Mesendoderm (in vitro differentiated cells): ENCODE data around the gene TMA7.
"Not testable (repeated sequence)": the region's sequence is repeated elsewhere in the genome, so short reads cannot be mapped to it uniquely, and the experiment has no call there.

Experiments used
- DNase-seq: peaks from one replicate; pipeline ENCODE4 v3.0.0; 2013
- H2AK5ac ChIP-seq: 2 replicates; pipeline ENCODE4 v1.6.1; 2013; ENCODE audit warnings: low read length, inconsistent platforms
- H2BK120ac ChIP-seq: 2 replicates; pipeline ENCODE4 v1.6.1; 2013; ENCODE audit warnings: low read depth, mild to moderate bottlenecking, low read length, moderate library complexity, mixed read lengths
- H2BK15ac ChIP-seq: replicated peaks from 2 replicates; pipeline ENCODE4 v1.6.1; 2013; ENCODE audit warnings: low read depth, mild to moderate bottlenecking, moderate library complexity
- H2BK5ac ChIP-seq: 2 replicates; pipeline ENCODE4 v1.6.1; 2013; ENCODE audit warnings: low read length, inconsistent platforms
- H3K18ac ChIP-seq: 2 replicates; pipeline ENCODE4 v1.6.1; 2013; ENCODE audit warnings: mild to moderate bottlenecking, low read length, mixed read lengths
- H3K23ac ChIP-seq: one replicate; pipeline ENCODE4 v1.6.1; 2013; ENCODE audit warnings: low read length
- H3K27ac ChIP-seq: 2 replicates; pipeline ENCODE4 v1.5.1; 2013; ENCODE audit warnings: low read depth, mild to moderate bottlenecking, inconsistent platforms, low read length, moderate library complexity
- H3K27me3 ChIP-seq: 2 replicates; pipeline ENCODE4 v1.6.1; 2013; ENCODE audit warnings: low read length, control low read depth, mild to moderate bottlenecking, inconsistent platforms; ENCODE audit not compliant: insufficient read depth, poor library complexity
- H3K36me3 ChIP-seq: 2 replicates; pipeline ENCODE4 v1.6.1; 2013; ENCODE audit warnings: low read length, inconsistent platforms; ENCODE audit not compliant: control insufficient read depth, insufficient read depth
- H3K4ac ChIP-seq: one replicate; pipeline ENCODE4 v1.6.1; 2013; ENCODE audit warnings: low read depth, mild to moderate bottlenecking, low read length, moderate library complexity
- H3K4me1 ChIP-seq: 2 replicates; pipeline ENCODE4 v1.6.1; 2013; ENCODE audit warnings: low read depth, low read length, inconsistent platforms; ENCODE audit not compliant: control insufficient read depth
- H3K4me2 ChIP-seq: 2 replicates; pipeline ENCODE4 v1.6.1; 2013; ENCODE audit warnings: low read length
- H3K4me3 ChIP-seq: 2 replicates; pipeline ENCODE4 v1.5.1; 2013; ENCODE audit warnings: mild to moderate bottlenecking, low read length
- H3K56ac ChIP-seq: one replicate; pipeline ENCODE4 v1.6.1; 2013; ENCODE audit warnings: low read length
- H3K79me1 ChIP-seq: 2 replicates; pipeline ENCODE4 v1.6.1; 2013; ENCODE audit warnings: low read length, inconsistent platforms
- H3K79me2 ChIP-seq: 2 replicates; pipeline ENCODE4 v1.6.1; 2013; ENCODE audit warnings: mild to moderate bottlenecking, low read length; ENCODE audit not compliant: control insufficient read depth, insufficient read depth
- H3K9ac ChIP-seq: 2 replicates; pipeline ENCODE4 v1.6.1; 2013; ENCODE audit warnings: low read length, inconsistent platforms
- H4K5ac ChIP-seq: one replicate; pipeline ENCODE4 v1.6.1; 2013; ENCODE audit warnings: low read length
- H4K8ac ChIP-seq: one replicate; pipeline ENCODE4 v1.6.1; 2013; ENCODE audit warnings: low read depth, mild to moderate bottlenecking, control low read depth, low read length, moderate library complexity
- WGBS: extraction: QIAGEN DNeasy Blood & Tissue Kit; methylation state at CpG from one replicate; pipeline ENCODE4 v1.1.7; 2013; ENCODE audit warnings: low lambda C conversion rate, missing lambda C conversion rate; ENCODE audit not compliant: insufficient coverage; ENCODE audit errors: extremely low coverage; 5-methylcytosine and 5-hydroxymethylcytosine counted together

TMA7 gene

GRCh38 chr3:48473617-48473952, 33.5 kb downstream of the TMA7 start:
- Histone ChIP-seq H2BK120ac (no peak overlapping the region), H3K9ac (peak overlapping the region; percentile 35), H3K4me1 (peaks cover 9% of the 10 kb centered on the region), H3K4me2 (no peak overlapping the region), H3K27me3 (no peaks in the 10 kb centered on the region), H3K4ac (no peak overlapping the region), H2BK15ac (no peak overlapping the region), H2BK5ac (peak overlapping the region; percentile 31), H3K79me1 (peaks cover 11% of the 10 kb centered on the region), H3K4me3 (no peak overlapping the region), H3K18ac (peak overlapping the region; percentile 19), H3K36me3 (no peaks in the 10 kb centered on the region), H2AK5ac (no peak overlapping the region), H4K5ac (no peak overlapping the region), H3K27ac (peak overlapping the region; percentile 77), H3K23ac (peak overlapping the region; percentile 55), H3K79me2 (peaks cover 1% of the 10 kb centered on the region), H4K8ac (no peak overlapping the region), H3K56ac (peak overlapping the region; percentile 78)
- no CpG with 5 or more reads among the region's 5 CpGs for WGBS
- no peak for DNase-seq

DNA sequence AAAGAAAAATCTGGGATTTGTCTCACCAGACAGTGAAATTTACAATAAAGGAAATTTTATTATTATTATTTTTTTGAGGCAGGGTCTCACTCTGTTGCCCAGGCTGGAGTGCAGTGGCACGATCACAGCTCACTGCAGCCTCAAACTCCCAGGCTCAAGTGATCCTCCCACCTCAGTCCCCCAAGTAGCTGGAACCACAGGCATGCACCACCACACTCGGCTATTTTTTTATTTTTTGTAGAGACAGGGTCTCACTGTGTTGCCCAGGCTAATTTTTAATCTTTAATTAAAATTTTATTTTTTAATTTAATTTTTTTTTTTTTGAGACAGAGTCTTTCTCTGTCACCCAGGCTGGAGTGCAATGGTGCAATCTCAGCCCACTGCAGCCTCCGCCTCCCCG, 34.0 kb downstream of the TMA7 start:
- peaks cover 11% of the 10 kb centered on the region for H3K79me1 ChIP-seq
- WGBS = no CpG with 5 or more reads among the region's 4 CpGs
- H3K27ac ChIP-seq = not testable (repeated sequence)

DNA sequence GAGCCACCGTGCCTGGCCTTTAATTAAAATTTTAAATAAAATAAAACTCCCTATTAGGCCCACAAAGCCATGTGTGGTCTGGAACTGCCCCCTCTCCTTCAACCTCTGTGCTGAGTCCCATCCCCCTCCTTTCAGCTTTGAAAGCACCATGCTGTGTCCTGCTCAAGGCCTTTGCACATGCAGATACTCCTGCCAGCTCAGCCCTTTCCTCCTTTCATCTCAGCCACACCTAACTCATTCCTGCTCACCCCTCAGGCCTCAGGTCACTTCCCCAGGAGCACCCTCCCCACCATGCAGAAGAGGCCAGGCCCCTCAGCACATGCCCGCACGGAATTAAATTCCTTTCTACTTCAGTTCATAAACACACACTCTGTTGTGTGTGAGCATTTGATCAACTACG, 34.6 kb downstream of the TMA7 start:
- Histone ChIP-seq H3K18ac (no peak overlapping the region), H3K79me1 (peaks cover 7% of the 10 kb centered on the region), H3K4ac (no peak overlapping the region), H3K4me3 (no peak overlapping the region), H4K5ac (no peak overlapping the region), H3K79me2 (no peaks in the 10 kb centered on the region), H3K4me2 (peak overlapping the region; percentile 7), H3K36me3 (no peaks in the 10 kb centered on the region), H2BK5ac (no peak overlapping the region), H3K27ac (peak overlapping the region; percentile 36), H2BK120ac (no peak overlapping the region), H2AK5ac (peak overlapping the region; percentile 58), H3K9ac (no peak overlapping the region), H4K8ac (no peak overlapping the region), H3K56ac (peak overlapping the region; percentile 79), H3K27me3 (no peaks in the 10 kb centered on the region), H2BK15ac (no peak overlapping the region), H3K4me1 (peaks cover 9% of the 10 kb centered on the region), H3K23ac (no peak overlapping the region)
- DNase-seq = peak; percentile 92
- WGBS = no CpG with 5 or more reads among the region's 4 CpGs

More for the DNA sequence above, 34.0 kb downstream of the TMA7 start:
- H2BK5ac ChIP-seq, H3K27me3 ChIP-seq, H2BK120ac ChIP-seq, H3K36me3 ChIP-seq, H2AK5ac ChIP-seq, H3K4me3 ChIP-seq, H2BK15ac ChIP-seq, H3K23ac ChIP-seq, H3K4ac ChIP-seq, H3K9ac ChIP-seq, H3K4me2 ChIP-seq, H3K79me2 ChIP-seq, H3K56ac ChIP-seq, DNase-seq, H4K5ac ChIP-seq, H3K18ac ChIP-seq, H3K4me1 ChIP-seq, H4K8ac ChIP-seq: not testable (repeated sequence)

DNA sequence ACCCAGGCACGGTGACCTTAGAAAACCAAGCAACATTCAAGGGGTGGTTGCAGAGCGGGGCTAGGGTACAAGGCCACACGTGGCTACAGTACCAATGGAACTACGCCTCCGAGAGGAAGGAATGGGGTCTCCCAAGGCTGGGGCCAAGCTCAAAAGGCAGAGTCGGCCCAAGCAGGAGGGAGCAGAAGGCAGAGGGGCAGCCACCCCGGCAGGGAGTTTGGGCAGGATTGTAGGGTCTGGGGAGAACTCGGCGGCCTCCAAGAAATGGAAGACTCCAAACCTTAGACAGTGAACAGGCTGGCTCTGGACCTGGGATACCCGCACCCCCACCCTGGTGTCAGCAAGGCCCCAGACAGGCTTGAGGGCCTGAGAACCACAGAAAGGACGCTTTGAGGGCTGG, 35.1 kb downstream of the TMA7 start:
- no peak overlapping the region for H2AK5ac ChIP-seq
- H3K79me1 ChIP-seq = peaks cover 2% of the 10 kb centered on the region
- DNase-seq = no peak
- no peaks in the 10 kb centered on the region for H3K27me3 ChIP-seq
- no peak overlapping the region for H3K23ac ChIP-seq
- H3K56ac ChIP-seq = peak overlapping the region; percentile 79
- H3K4me3 ChIP-seq = no peak overlapping the region
- H3K27ac ChIP-seq = no peak overlapping the region
- no peaks in the 10 kb centered on the region for H3K79me2 ChIP-seq
- no peak overlapping the region for H3K4me2 ChIP-seq
- WGBS = no CpG with 5 or more reads among the region's 11 CpGs
- H4K5ac ChIP-seq = no peak overlapping the region
- no peaks in the 10 kb centered on the region for H3K36me3 ChIP-seq
- no peak overlapping the region for H2BK15ac ChIP-seq
- no peak overlapping the region for H3K9ac ChIP-seq
- H2BK120ac ChIP-seq = no peak overlapping the region
- H4K8ac ChIP-seq = no peak overlapping the region
- H3K4me1 ChIP-seq = peaks cover 9% of the 10 kb centered on the region
- peak overlapping the region; percentile 6 for H3K4ac ChIP-seq
- H3K18ac ChIP-seq = peak overlapping the region; percentile 12
- no peak overlapping the region for H2BK5ac ChIP-seq

- Histone ChIP-seq H3K4me2 (no peak overlapping the region), H3K4me3 (no peak overlapping the region), H2AK5ac (no peak overlapping the region), H3K36me3 (no peaks in the 10 kb centered on the region), H2BK15ac (no peak overlapping the region), H3K27me3 (no peaks in the 10 kb centered on the region), H3K18ac (no peak overlapping the region), H3K4me1 (peaks cover 9% of the 10 kb centered on the region), H2BK120ac (no peak overlapping the region), H3K79me1 (no peaks in the 10 kb centered on the region), H3K4ac (no peak overlapping the region), H4K5ac (no peak overlapping the region), H2BK5ac (no peak overlapping the region), H3K79me2 (no peaks in the 10 kb centered on the region), H3K9ac (no peak overlapping the region), H3K56ac (no peak overlapping the region), H3K23ac (no peak overlapping the region), H4K8ac (no peak overlapping the region), H3K27ac (no peak overlapping the region)
- no CpG with 5 or more reads among the region's 9 CpGs for WGBS
- DNase-seq = no peak
Measured at GRCh38 chr3:48476426-48477053, 36.5 kb downstream of the TMA7 start.

GRCh38 chr3:48477959-48478520, 38.0 kb downstream of the TMA7 start:
- H3K79me1 ChIP-seq = no peaks in the 10 kb centered on the region
- no CpG with 5 or more reads among the region's 9 CpGs for WGBS

More at GRCh38 chr3:48477959-48478520, 38.0 kb downstream of the TMA7 start:
- Histone ChIP-seq H3K36me3 (no peaks in the 10 kb centered on the region), H3K27me3 (no peaks in the 10 kb centered on the region), H3K56ac (no peak overlapping the region), H3K4ac (no peak overlapping the region), H2BK5ac (no peak overlapping the region), H3K79me2 (no peaks in the 10 kb centered on the region), H3K23ac (no peak overlapping the region), H3K9ac (no peak overlapping the region), H3K27ac (no peak overlapping the region), H3K4me2 (no peak overlapping the region), H2AK5ac (no peak overlapping the region), H2BK120ac (no peak overlapping the region), H3K4me3 (no peak overlapping the region), H3K18ac (no peak overlapping the region), H2BK15ac (no peak overlapping the region), H4K5ac (no peak overlapping the region), H3K4me1 (peaks cover 9% of the 10 kb centered on the region), H4K8ac (no peak overlapping the region)
- DNase-seq = no peak
